GM21717 (cell line): Measurements from ENCODE around the gene ZFYVE21.
A peak's percentile ranks its signal among the peaks of the same experiment; 100 is the strongest.
"Not testable (repeated sequence)": the region's sequence is repeated elsewhere in the genome, so short reads cannot be mapped to it uniquely, and the experiment has no call there.

Experiments used
- ATAC-seq: cut with Tn5 transposase; IDR thresholded peaks from one replicate; pipeline ENCODE4 v1.9.1; 2021; ENCODE audit warnings: mild to moderate bottlenecking, moderate library complexity; ENCODE audit not compliant: unreplicated experiment

ZFYVE21 gene

DNA sequence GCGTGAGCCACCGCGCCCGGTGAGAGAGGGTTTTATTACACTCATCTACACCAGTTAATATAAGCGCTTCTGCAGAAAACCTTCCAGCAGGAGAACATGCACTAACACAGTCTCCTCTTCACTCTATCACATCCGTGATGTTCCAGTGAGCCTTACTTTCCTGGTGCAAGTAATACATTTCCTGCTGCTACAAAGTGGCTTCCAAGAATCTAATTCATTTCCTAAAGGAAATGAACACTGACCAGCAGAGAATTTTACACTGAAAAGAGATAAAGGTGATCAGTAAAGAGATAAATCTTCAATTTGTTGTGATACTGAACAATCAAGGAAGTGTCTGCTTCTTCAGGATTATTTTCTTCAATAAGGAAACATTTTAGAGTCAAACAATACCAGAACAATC is 39.5 kb downstream of the ZFYVE21 start:
- no peak for ATAC-seq

- ATAC-seq = no peak
Observed at GRCh38 chr14:103758059-103758776, 42.6 kb downstream of the ZFYVE21 start.

GRCh38 chr14:103762036-103762435 is 46.4 kb downstream of the ZFYVE21 start:
- ATAC-seq = no peak

DNA sequence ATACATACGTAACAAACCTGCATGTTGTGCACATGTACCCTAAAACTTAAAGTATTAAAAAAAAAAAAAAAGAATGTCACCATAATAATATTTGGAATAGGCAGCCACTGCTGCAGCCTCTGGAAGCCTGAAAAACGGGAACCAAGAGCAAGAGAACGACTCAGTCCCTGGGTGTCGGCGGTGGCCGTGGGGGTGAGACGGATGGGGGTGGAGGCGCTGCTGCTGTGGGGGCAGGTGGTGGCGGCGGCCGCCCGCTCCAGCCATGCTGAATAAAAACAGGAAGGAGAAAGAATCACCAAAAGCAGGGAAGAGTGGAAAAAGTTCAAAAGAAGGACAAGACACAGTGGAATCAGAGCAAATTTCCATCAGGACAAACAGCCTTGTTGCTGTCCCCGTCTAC is 46.9 kb downstream of the ZFYVE21 start:
- no peak for ATAC-seq

DNA sequence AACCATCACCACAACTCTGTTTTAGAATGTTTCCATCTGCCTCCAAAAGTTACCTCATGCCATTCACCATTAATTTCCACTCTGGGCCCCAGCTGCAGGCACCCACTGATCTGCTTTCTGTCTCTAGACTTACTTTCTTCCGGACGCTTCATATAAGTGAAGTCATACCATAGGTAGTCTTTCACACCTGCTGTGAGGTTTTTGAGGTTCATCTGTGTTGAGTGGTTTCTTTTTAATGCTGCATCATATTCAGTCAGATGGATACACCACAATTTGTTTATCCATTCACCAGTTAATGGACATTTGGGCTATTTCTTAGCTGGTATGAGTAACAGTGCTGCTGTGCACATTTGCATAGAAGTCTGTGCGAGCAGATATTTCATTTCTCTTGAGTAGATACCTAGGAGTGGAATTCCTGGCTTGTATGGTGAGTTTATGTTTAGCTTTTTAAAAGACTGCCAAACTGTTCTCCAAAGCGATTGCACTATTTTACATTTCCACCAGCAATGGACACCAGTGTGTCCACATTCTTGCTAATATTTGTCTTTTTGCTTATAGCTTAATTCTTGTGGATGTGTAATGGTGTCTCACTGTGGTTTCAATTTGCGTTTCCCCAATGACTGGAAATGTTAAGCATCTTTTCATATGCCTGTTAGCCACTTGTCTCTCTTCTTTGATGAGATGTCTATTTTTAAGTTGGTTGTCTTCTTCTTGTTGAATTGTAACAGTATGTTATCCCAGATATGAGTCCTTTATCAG is 48.3 kb downstream of the ZFYVE21 start:
- peak; percentile 72 for ATAC-seq

DNA sequence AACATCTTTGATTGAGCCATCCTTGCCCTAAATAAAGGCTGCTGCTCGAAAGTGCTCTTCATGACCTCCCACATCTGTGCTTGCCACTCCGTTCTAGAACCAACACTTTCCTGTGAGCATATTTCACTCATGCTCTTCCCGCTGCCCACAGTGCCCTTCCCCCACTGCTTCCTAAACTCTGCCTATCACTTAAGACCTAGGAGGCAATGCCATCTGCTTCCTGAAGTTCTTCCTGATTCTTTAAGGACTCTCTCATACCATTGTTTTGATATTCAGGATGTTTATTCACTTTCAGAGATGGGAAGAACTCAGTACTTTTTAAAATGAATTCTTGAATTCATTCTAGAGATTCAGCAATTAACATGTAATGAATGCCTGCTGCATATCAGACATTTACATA is 49.9 kb downstream of the ZFYVE21 start:
- no peak for ATAC-seq

GRCh38 chr14:103767336-103767894 is 51.8 kb downstream of the ZFYVE21 start:
- no peak for ATAC-seq

- ATAC-seq = no peak
Observed at GRCh38 chr14:103770500-103770899, 54.9 kb downstream of the ZFYVE21 start.

DNA sequence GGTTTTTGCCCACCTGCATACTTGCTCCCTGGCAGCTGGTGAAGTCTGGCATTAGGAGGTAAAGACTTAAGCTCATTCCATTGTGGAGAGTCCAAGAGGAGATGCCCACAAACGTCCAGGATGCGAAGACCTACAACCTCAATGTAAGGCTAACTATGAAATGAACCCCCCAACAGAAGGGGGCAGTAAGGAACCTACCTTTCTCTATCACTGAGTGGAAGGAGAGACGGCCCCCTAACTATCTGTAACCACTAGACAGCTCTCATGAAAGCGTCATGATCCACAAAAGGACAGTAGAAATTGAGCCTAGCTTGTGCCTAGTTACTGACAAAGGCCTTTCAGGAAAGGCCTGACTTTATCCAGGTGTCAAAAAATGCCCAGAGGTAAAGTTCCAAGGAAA is 55.3 kb downstream of the ZFYVE21 start:
- no peak for ATAC-seq

GRCh38 chr14:103772078-103772712 is 56.6 kb downstream of the ZFYVE21 start:
- no peak for ATAC-seq

DNA sequence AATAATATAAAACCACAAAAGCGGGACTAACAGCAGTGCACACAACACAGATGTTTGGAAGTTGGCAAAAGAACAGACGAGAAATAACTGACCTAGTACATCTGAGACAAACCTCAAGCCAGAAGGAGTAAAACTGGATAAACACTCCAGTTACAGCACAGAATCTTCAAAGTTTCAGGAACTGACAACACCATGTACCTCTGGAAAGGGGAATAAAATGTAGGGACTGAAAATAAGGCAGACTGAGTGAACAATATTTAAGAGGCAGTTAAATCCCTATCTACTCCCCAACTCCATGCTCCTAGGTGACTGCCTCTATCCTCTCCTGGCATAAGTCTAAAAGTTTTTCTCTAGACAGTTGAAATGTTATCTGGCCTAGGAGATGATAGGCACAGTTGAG is 57.9 kb downstream of the ZFYVE21 start:
- ATAC-seq = no peak

GRCh38 chr14:103775506-103775905 is 59.9 kb downstream of the ZFYVE21 start:
- no peak for ATAC-seq

GRCh38 chr14:103776319-103776718 is 60.7 kb downstream of the ZFYVE21 start:
- not testable (repeated sequence) for ATAC-seq

DNA sequence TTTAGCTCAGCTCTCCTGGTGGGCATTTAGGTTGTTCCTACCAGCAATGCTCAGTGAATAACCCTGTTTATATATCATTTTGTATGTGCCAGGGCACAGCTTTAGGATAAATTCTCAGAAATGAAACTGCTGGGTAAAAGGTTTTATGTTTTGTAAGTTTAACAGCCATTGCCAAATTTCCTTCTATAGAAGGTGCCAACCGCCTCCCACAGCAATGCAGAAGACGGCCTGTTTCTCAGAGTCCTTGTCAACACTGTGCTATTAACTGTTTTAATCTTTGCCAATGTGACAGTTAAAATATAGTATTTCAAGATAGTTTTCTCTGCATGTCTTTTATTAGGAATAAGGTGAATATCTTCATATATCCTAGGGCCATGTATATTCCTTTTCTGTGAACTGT is 66.8 kb downstream of the ZFYVE21 start:
- no peak for ATAC-seq
